Measurements from ENCODE around the gene SLC4A4. TPM values are rescaled to one million over a fixed set of nuclear protein-coding genes. Genes with fewer than 3 reads are reported as not detected.

The SLC4A4 gene
- total and polyA plus RNA-seq, 12 donors = 1.3 to 34.5 (median 25.1) TPM

DNA sequence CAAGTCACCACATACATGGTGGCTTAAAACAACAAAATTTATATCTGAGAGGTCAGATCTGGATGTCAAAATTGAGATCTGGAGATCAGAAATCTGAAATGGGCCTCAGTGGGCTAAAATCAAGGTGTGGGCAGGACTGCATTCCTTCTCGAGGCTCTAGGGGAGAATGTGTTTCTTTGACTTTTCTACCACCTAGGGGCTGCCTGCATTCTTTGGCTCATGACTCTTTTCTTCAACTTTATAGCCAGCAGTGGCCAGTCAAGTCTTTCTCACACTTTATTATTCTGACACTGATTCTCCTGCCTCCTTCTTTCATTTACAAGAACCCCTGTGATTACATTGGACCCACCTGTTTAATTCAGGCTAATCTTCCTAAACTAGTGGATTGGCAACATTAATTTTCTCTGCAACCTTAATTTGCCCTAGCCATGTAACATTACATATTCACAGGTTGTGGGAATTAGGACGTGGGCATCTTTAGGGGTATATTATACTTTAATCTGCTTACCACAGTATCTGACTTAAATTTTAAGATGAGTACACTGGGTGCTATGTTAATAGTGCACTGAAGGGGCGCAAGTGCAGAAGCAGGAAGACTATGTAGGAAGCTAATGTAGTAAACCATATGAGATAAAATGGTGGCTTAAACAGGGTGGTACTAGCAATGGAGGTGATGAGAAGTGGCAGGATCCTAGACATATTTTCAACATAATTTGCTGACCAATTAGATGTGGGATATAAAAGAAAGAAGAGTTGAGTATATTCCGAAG is 188.0 kb downstream of the SLC4A4 start:
- Histone ChIP-seq H3K4me3 (no peak overlapping the region), H3K27ac (no peak overlapping the region), H3K4me1 (no peaks in the 10 kb centered on the region), H3K27me3 (no peaks in the 10 kb centered on the region), H3K9me3 (no peaks in the 10 kb centered on the region), H3K36me3 (no peaks in the 10 kb centered on the region)
- ATAC-seq (no peak), DNase-seq (no peak)
- TF ChIP-seq, protein P1, sequence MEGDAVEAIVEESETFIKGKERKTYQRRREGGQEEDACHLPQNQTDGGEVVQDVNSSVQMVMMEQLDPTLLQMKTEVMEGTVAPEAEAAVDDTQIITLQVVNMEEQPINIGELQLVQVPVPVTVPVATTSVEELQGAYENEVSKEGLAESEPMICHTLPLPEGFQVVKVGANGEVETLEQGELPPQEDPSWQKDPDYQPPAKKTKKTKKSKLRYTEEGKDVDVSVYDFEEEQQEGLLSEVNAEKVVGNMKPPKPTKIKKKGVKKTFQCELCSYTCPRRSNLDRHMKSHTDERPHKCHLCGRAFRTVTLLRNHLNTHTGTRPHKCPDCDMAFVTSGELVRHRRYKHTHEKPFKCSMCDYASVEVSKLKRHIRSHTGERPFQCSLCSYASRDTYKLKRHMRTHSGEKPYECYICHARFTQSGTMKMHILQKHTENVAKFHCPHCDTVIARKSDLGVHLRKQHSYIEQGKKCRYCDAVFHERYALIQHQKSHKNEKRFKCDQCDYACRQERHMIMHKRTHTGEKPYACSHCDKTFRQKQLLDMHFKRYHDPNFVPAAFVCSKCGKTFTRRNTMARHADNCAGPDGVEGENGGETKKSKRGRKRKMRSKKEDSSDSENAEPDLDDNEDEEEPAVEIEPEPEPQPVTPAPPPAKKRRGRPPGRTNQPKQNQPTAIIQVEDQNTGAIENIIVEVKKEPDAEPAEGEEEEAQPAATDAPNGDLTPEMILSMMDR (IDR thresholded peaks at IDR 0.05) = no peak
- intact Hi-C loops (cut with DNase I) = no loop called here
- WGBS, 2 donors = 67 to 76% methylated on average over 4 of the region's 4 CpGs

DNA sequence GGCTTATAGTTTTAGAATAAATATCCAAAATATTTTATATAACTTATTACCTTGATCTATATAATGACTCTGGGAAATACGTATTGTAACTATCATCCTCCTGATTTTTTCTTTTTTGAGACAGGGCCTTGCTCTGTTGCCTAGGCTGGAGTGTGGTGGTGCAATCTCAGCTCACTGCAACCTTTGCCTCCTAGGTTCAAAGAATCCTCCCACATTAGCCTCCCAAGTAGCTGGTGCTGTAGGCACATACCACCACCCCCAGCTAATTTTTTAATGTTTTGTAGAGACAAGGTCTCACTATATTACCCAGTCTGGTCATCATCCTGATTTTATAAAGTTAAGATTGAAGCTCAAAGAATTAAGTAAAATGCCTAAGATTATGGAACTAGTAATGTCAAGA is 193.6 kb downstream of the SLC4A4 start:
- DNase-seq (no peak), ATAC-seq (no peak)
- H3K27me3 ChIP-seq = no peaks in the 10 kb centered on the region
- peaks cover 0 to 9% (median 0%) of the 10 kb centered on the region in 9 donors for H3K36me3 ChIP-seq
- no peaks in the 10 kb centered on the region for H3K4me1 ChIP-seq
- 84 to 88% methylated on average over 1 of the region's 1 CpG for WGBS, 2 donors
- no peak overlapping the region for H3K4me3 ChIP-seq
- no peaks in the 10 kb centered on the region for H3K9me3 ChIP-seq
- TF ChIP-seq, protein P1 (IDR thresholded peaks at IDR 0.05) = no peak
- intact Hi-C loops (cut with DNase I) = no loop called here
- H3K27ac ChIP-seq = no peak overlapping the region

DNA sequence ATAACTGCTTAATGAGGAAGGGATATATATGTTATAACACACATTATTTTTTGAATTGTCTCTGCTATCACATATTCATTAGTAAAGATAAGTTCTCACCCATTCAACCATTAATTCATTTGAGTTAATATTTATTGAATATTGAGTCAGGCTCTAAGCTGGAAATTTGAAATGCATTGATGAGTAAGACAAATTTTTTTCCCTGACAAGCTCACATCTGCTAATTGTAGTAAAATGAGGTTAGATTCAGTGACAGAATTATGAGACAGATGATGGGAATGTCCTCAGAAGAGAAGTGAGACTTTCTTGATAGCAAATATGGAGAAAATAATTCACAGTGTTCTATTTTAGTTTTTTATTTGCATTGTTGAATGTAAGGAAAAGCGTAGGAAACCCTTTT is 194.3 kb downstream of the SLC4A4 start:
- H3K27ac ChIP-seq = no peak overlapping the region
- peaks cover 0 to 9% (median 0%) of the 10 kb centered on the region in 9 donors for H3K36me3 ChIP-seq
- intact Hi-C loops (cut with DNase I) = no loop called here
- WGBS, 2 donors = 88% methylated on average over 1 of the region's 1 CpG
- DNase-seq = no peak
- TF ChIP-seq, protein P1 (IDR thresholded peaks at IDR 0.05) = no peak
- no peaks in the 10 kb centered on the region for H3K27me3 ChIP-seq
- H3K4me1 ChIP-seq = no peaks in the 10 kb centered on the region
- no peak overlapping the region for H3K4me3 ChIP-seq
- H3K9me3 ChIP-seq = no peaks in the 10 kb centered on the region
- no peak for ATAC-seq

DNA sequence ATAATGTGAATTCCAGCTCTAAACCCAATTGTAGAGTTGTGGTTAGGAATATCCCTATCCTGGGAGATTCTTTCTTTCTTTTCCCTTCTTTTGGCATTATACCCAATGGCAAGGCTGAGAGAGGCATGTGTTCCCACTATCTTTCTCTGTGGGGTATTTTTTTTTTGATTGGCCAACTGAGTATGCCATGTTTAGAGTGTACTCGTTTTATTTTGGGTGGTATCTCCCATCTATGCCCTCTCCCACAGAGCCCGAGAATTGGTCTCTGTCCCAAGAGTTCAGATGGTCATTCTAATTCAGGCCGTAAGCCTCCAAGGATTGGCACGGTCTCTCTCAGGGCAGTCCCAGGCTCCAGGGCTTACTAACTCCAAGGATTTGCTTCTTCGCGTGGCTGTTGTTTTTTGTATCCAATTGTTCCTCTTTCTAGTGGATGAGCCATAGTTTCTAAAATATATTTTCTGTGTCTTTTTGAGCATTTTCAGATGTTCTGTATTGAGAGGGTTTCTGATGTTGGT is 198.8 kb downstream of the SLC4A4 start:
- intact Hi-C loops (cut with DNase I) = no loop called here

More for the DNA sequence above, 198.8 kb downstream of the SLC4A4 start:
- H3K27ac ChIP-seq = no peak overlapping the region
- peaks cover 0 to 9% (median 0%) of the 10 kb centered on the region in 9 donors for H3K36me3 ChIP-seq
- ATAC-seq = no peak
- no peaks in the 10 kb centered on the region for H3K27me3 ChIP-seq
- H3K4me3 ChIP-seq = no peak overlapping the region
- peaks cover 0 to 20% (median 5%) of the 10 kb centered on the region in 9 donors for H3K4me1 ChIP-seq
- 85% methylated on average over 6 of the region's 6 CpGs for WGBS, 2 donors
- H3K9me3 ChIP-seq = no peaks in the 10 kb centered on the region
- TF ChIP-seq, protein P1 (IDR thresholded peaks at IDR 0.05) = no peak
- DNase-seq = no peak

Data from heart right ventricle (tissue), 16 donors.